ENCODE data around the gene ZDHHC20. TPM values are rescaled to one million over a fixed set of nuclear protein-coding genes. Genes with fewer than 3 reads are reported as not detected.

The ZDHHC20 gene
- total RNA-seq, 1 experiment from 2014 or later: 69.1 TPM

- H4K5ac ChIP-seq (ENCODE audit: insufficient read length, low read depth, low read length): no peak overlapping the region
- H2BK12ac ChIP-seq (ENCODE audit: insufficient read length, low read depth, low read length): no peak overlapping the region
- H2BK120ac ChIP-seq (ENCODE audit: low read depth, low read length, poor library complexity, severe bottlenecking): no peak overlapping the region
- H2AFZ ChIP-seq (ENCODE audit: low read length): no peak overlapping the region
- peaks cover 0 to 4% of the 10 kb centered on the region in 2 experiments; a peak in 1 of 4 replicates for H3K4me1 Mint-ChIP-seq
- no peak overlapping the region for H3K27ac ChIP-seq (ENCODE audit: insufficient read length, low read depth, low read length)
- H3K23ac ChIP-seq (ENCODE audit: insufficient read length, low read depth, low read length): no peak overlapping the region
- DNase-seq: no peak
- H2BK20ac ChIP-seq (ENCODE audit: low read depth, low read length, poor library complexity, severe bottlenecking): no peak overlapping the region
- no peaks in the 10 kb centered on the region for H3K23me2 ChIP-seq (ENCODE audit: insufficient read length, low read depth, low read length, poor library complexity, severe bottlenecking)
- peaks cover 5% of the 10 kb centered on the region for H3K79me1 ChIP-seq (ENCODE audit: insufficient read depth, low read depth, low read length, poor library complexity, severe bottlenecking)
- H3K9me3 Mint-ChIP-seq: peaks cover 18 to 32% of the 10 kb centered on the region in 2 experiments
- no peaks in the 10 kb centered on the region for H4K20me1 ChIP-seq (ENCODE audit: control insufficient read depth, insufficient read depth, insufficient read length)
- no peak overlapping the region for H3K4ac ChIP-seq (ENCODE audit: low read depth, low read length)
- H2BK5ac ChIP-seq (ENCODE audit: insufficient read length, low read length): no peak overlapping the region
- no peak overlapping the region for H4K8ac ChIP-seq (replicated peaks; ENCODE audit: insufficient read length, low read depth, low read length)
- no peak overlapping the region for H3K9ac ChIP-seq (ENCODE audit: extremely low read depth, insufficient read length, low read length)
- no peak overlapping the region for H3T11ph ChIP-seq (ENCODE audit: low read length)
- H3K4me3 Mint-ChIP-seq: no peak overlapping the region
- H2BK15ac ChIP-seq (ENCODE audit: low read depth, low read length): no peak overlapping the region
- H3K27ac Mint-ChIP-seq: peak overlapping the region in 1 of 3 experiments; percentile 24; a peak in 1 of 7 replicates
- no peaks in the 10 kb centered on the region for H3K27me3 ChIP-seq (ENCODE audit: insufficient read depth, low read length)
- TF ChIP-seq, protein P1, sequence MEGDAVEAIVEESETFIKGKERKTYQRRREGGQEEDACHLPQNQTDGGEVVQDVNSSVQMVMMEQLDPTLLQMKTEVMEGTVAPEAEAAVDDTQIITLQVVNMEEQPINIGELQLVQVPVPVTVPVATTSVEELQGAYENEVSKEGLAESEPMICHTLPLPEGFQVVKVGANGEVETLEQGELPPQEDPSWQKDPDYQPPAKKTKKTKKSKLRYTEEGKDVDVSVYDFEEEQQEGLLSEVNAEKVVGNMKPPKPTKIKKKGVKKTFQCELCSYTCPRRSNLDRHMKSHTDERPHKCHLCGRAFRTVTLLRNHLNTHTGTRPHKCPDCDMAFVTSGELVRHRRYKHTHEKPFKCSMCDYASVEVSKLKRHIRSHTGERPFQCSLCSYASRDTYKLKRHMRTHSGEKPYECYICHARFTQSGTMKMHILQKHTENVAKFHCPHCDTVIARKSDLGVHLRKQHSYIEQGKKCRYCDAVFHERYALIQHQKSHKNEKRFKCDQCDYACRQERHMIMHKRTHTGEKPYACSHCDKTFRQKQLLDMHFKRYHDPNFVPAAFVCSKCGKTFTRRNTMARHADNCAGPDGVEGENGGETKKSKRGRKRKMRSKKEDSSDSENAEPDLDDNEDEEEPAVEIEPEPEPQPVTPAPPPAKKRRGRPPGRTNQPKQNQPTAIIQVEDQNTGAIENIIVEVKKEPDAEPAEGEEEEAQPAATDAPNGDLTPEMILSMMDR (conservative IDR thresholded peaks at IDR 0.05): no peak
- H3K9me3 ChIP-seq (ENCODE audit: control insufficient read depth, low read depth, low read length): peaks cover 4% of the 10 kb centered on the region
- H3K14ac ChIP-seq (ENCODE audit: insufficient read depth, low read length): no peak overlapping the region
- H3K18ac ChIP-seq (ENCODE audit: insufficient read length, low read depth, low read length): no peak overlapping the region
- H3K4me1 ChIP-seq (ENCODE audit: insufficient read depth, low read length): no peaks in the 10 kb centered on the region
- no peaks in the 10 kb centered on the region for H3K27me3 Mint-ChIP-seq (ENCODE audit: low read depth)
- no peak overlapping the region for H3K4me2 ChIP-seq (ENCODE audit: insufficient read depth, insufficient read length, low read length)
- H3K56ac ChIP-seq (ENCODE audit: insufficient read length, low read depth, low read length): no peak overlapping the region
- no CpG with 5 or more reads among the region's 6 CpGs for WGBS (ENCODE audit: extremely low coverage, insufficient read length, low lambda C conversion rate)
- no peak overlapping the region for H2AK5ac ChIP-seq (ENCODE audit: insufficient read length, low read length)
- H3K36me3 Mint-ChIP-seq (ENCODE audit: insufficient read depth in 1 of 3, low read depth in 3 of 3): peaks cover 23 to 51% (median 42%) of the 10 kb centered on the region in 3 experiments
- H3K79me2 ChIP-seq (ENCODE audit: insufficient read depth, low read length): peaks cover 19% of the 10 kb centered on the region; the same call in 1 of the 2 replicates
- no peak overlapping the region for H4K91ac ChIP-seq (ENCODE audit: insufficient read length, low read depth, low read length)
Measured at GRCh38 chr13:21445759-21446158, 13.3 kb downstream of the ZDHHC20 start.
